ENCODE measurements around the gene SAFB2.

SAFB2 gene

DNA sequence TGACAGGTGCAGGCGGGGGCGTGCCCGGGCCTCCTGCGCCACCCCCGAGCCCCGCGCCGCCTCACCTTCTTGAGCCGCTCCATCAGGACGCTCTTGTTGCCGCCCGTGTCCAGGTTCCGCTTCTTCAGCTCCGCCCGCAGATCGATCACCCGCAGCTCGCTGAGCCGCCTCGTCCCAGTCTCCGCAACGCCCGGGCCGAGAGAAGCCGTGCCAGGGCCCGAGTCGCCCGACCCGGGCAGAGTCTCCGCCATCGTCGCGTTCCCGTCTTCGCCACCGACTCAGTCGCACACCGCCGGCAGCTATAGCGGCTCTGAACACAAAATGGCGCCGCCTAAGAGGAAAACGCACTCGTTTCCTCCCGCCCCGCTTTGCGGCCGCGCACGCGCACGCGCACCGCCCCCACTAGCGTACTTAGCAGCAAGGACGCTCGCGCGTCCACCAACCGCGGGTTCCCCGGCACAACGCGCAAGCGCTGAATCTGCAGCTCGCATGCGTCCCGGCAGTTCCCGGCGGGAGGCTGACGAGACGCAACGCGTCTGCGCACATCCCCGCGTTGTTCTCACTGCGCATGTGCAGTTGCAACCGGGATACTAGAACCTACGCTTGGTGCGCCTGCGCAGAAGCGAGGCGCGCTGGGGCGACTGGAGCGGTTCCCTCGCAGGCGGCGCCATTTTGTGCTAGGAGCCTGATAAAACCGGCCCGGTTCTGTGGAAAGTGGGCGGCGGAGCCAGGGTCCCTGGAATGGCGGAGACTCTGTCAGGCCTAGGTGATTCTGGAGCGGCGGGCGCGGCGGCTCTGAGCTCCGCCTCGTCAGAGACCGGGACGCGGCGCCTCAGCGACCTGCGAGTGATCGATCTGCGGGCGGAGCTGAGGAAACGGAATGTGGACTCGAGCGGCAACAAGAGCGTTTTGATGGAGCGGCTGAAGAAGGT is at the start of gene SAFB2, which contains the start of gene SAFB:
Gene SAFB2, minus strand, starts transcription at position 312 of the 932 bp plus-strand sequence. Its CDS starts 61 bp downstream, at position 251.
Gene SAFB, plus strand, starts transcription at position 619 of the 932 bp plus-strand sequence. Its CDS starts 123 bp downstream, at position 742.
- DNase-seq: peak; percentile 89

DNA sequence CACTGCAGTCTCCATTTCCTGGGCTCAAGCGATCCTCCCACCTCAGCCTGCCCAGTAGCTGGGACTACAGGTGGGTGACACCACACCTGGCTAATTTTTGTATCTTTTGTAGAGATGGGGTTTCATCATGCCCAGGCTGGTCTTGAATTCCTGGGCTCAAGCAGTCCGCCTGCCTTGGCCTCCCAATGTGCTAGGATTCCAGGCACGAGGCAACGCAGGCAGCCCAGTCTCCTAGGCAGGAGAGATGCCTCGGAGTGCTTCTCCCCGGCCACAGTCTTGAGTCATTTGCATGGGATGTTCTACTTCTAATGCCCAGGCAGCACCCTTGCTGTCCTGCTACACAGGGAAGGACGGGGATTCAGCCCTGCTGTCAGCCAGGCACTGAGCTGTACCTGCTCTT is 49.0 kb upstream of the SAFB2 start:
- DNase-seq: no peak

DNA sequence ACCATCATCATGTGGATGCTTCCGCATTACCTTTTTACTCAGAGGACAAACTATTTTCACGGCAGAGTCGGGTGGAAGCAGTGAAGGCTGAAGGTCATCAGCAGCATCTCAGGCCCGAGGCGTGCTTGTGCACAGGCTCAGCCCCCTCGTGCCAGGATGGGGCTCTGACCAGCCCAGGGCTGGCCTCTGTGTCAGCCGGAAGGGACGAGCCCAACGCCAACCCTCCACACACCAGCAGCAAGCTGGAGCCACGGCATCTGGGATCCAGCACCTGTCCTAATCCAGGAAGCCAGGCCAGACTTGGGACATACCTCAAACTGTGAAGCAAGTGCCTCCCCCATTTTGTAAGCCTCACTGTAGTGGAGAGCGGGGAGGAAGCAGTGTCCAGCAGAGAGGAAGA is 46.6 kb upstream of the SAFB2 start:
- DNase-seq: no peak

DNA sequence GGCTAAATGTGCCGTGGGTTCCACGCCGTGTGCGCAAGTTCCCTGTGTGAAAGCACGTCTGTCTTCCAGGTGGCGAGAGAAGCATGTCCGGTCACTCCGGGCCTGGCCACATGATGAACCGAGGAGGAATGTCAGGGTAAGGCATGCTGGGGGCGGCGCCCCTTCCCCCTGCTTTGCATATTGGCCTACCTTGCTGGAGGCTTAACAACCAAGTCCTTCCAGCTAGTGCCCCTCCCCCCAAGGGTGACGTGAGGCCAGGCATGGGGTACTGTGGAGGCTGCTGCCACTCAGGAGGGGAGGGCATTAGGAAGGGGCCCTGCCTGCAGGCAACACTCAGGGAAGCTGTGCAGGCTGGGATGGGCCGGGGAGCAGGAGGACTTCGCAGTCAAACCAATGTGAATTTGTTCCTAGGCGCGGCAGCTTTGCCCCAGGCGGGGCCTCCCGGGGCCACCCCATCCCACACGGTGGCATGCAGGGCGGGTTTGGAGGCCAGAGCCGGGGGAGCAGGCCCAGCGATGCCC is 45.2 kb upstream of the SAFB2 start:
- DNase-seq: no peak

DNA sequence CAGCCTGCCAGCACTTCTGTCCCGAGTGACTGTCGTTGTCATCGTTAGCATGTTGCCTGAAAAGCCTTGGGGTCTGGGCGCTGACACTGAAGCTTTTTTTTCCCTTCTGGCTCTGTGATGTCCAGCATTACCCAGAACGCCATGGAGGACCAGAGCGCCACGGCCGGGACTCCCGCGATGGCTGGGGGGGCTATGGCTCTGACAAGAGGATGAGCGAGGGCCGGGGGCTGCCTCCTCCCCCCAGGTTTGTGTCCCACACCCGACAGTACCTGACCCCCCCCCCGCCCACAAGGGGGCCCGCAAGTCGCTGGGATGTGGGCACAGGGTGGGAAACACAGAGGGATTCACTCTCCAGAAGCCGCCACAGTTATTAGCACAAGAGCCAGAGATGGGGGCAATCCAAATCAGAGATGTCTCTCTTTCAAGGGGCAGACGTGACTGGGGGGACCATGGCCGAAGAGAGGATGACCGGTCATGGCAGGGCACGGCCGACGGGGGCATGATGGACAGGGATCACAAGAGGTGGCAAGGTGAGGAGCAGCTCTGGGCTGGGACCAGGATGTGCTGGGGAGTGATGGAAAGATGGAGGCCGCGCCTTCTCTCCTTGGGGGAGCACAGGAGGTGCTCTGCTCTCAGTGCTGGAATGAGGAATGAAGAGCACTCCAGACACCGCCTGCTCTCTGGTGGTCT is 44.5 kb upstream of the SAFB2 start:
- DNase-seq: no peak

DNA sequence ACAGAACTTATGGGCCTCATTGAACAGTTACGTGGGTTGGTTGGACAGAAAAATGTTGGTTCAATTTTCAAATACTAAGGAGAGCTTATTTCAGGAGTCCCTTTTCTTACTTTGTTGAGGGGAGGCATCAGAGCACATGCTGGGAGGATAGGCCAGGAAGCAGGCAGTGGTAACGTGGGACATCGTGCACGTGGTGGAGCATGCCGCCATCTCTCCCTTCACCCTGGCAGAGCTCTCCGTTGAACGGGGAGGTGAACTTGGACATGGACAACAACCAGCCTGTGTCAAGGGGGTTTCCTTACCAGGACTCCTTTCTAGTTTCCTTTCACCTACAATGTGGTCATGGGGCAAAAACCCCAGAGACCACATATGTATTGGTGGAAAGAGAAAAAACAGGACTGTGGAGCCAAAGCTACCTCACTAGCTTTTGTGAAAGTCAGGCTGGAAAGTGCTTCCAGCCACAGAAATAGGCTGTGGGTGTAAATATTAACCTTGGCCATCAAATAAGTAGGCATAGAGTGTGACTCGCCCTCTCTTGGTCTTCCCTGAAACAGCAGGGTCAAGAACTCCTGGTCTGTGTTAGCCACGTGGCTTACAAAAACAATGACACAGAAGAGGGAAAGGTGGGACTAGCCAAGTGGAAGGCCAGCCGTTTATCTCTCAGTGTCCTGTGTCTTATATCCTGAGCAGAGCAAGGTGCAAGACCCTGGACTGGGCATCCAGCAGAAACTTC is 43.4 kb upstream of the SAFB2 start:
- no peak for DNase-seq

DNA sequence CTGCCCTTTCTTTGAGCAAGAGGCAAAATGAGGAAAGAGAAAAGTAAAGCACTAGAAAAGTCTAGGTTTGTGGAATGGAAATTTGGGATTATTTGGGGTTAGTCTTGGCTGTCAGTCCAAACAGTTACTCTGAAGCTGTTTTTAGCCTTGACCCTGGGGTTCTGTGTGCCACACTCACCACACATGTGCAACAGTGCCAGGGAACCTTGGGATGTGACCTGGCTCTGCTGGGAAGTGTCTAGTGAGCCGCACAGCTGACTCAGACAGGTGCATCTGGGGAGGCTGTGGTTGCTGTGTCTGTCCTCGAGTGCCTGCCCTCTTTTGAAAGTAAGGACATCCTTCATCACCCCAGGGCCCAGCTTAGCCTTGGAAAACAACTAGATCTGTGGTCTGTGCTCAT is 41.9 kb upstream of the SAFB2 start:
- DNase-seq: no peak

DNA sequence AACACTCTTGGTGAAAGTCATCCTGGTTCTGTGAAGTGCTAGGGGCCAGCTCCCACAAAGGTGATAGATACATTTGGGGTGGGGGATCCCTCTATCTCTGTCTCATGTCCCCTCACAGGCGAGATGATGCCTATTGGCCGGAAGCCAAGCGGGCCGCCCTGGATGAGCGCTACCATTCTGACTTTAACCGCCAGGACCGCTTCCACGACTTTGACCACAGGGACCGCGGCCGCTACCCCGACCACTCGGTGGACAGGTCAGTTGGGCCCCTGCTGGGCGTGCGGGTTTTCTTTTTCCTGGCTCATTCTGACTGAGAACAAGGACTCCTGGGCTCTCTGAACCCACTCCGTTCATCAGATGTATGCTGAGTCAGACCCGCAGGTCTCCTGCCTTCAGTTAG is 41.3 kb upstream of the SAFB2 start:
- DNase-seq: no peak

DNA sequence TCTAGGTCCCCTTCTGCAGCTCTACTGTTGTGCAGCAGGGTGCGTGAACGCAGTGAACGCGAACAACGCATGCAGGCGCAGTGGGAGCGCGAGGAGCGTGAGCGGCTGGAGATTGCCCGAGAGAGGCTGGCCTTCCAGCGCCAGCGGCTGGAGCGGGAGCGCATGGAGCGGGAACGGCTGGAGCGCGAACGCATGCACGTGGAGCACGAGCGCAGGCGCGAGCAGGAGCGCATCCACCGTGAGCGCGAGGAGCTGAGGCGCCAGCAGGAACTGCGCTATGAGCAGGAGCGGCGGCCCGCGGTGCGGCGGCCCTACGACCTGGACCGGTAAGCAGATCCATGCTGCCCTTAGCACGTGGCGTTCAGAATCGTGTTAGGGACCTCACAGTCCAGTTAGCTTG is 38.9 kb upstream of the SAFB2 start:
- no peak for DNase-seq

DNA sequence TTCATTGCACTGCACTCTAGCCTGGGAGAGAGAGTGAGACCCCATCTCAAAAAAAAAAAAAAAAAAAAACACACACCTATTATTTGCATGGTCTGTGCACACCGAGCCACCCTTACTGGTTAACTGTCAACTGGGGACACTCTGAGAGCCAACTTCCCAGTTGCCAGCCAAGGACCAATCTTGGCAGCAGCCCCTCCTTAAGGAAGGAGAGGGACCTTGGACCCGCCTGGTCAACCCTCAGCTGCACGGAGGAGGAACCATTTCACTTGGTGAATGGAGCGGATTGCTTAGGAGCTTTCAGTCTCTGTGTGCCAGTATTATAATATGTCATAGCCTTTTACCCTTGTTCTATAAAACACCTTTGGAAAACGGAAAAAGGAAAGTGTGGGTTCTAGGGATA is 32.8 kb upstream of the SAFB2 start:
- no peak for DNase-seq

DNA sequence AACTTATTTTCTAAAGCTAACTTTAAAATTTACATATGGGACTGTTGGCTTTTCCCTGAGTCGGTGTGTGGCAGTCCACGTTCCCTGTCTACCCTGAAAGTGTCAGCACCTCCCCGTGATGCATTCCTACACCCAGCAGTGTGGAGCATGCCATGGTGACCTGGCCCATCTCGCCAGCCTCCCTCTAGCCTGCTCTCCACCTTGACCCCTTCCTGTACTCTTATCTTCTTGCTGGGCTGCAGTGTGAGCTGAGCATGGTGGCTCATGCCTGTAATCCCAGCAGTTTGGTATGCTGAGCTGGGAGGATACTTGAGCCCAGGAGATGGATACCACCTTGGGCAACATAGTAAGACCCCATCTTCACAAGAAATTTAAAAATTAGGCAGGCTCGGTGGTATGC is 32.4 kb upstream of the SAFB2 start:
- DNase-seq: no peak

DNA sequence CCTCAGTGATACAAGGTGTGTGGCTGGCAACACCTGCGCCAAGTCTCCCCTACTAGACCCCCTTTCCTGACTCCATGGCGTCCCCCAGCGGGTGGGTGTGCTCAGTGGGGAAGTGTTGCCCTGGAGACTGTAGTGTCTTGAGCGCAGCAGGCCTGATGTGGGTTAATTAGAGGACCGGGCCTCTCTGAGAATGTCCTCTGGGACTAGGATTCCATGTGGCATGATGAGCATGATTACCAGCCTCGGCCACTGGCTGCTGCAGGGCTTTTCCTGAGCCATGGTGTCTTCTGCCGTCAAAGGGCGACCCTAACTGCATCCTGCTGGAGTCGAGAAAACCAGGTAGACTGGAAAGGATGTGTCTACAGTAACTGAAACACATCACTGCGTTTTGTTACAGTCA is 29.7 kb upstream of the SAFB2 start:
- no peak for DNase-seq

DNA sequence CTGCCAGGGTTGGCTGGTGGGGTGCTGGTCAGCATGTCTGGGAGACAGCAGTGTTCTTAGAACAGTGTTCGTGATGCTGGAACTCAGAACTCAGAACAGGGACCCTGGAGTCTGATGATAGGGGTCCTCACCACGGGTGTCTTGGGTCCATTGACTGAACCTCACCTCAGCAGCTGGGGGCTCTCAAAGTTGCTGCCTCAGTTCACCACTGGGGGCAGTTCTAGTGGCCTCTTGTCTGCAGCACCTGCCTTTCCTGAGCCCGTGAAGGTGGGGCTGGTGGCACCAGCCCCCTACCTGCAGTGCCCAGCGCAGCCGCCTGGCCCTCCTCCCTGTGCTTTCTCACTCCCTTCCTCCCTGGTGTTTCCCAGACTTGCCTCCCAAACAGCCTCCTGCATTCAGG is 28.8 kb upstream of the SAFB2 start:
- no peak for DNase-seq

DNA sequence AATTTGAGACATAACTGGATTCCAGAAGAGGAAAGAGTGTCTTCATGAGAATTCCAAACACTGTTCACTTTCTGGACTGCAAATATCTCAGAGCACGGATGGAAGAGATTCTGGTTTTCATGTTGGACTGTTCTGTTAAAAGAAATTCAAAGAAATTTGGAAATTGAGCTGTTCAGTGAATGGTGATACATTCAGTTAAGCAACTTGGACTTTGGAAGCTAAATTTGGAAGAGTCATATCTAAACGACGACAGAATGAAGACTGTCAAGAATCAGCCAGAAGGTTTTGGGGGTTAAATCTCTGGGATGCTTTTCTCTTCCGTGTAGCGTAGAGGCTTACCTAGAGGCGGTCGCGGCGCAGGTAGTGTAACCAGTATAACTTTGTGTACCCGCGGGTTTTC is 25.9 kb upstream of the SAFB2 start:
- DNase-seq: no peak

DNA sequence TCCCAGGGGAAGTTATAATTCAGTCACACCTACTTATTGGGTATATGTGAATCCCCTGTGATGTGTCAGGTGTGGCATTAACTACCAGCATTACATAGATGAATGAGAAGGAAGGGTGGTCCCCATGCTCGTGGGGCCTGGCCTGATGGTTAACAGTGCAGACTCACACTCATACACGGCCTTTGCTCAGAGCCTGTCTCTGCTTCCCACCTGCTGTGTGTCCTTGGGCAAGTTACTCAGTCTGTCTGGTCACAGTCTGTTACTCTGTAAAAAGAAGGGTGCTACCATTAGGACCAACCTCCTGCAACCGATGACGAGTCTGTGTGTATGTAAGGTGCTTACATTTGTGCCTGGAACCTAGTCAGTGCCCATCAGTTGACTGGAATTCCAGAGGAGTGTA is 24.1 kb upstream of the SAFB2 start:
- no peak for DNase-seq

DNA sequence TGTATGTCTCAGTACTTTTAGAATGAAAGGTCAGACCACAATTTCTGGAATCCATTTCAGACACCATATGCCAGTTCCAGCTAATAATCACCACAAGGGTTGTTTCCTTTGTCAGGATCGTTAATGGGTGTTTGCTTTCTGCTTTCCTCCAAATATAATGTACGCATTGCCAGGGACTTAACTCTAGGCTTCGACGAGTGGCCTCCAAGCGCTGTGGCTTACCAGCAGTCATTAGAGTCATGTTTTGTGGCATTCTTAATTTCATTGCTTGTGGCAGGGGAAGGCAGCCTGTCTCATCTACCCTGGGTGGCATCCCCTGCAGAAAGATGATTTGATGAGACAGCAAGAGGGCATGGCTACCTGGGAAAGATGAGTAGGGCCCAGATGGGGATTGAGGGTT is 22.8 kb upstream of the SAFB2 start:
- no peak for DNase-seq

DNA sequence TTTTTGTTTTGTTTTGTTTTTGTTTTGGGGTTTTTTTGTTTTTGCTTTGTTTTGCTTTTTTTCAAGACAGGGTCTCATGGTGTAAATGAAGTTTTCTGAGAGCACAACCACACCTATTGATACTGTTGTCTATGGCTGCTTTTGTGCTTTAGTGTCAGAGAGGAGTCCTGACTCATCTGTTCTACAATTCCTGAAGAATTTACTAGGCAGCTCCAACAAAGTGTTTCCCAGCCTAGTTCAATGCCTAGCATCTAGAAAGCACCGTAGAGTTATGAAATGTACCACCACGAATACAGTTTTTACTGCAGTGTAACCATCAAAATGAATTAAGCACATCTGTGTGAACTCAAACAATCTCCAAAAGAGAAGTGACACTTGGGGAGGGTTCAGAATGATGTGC is 21.5 kb upstream of the SAFB2 start:
- no peak for DNase-seq

DNA sequence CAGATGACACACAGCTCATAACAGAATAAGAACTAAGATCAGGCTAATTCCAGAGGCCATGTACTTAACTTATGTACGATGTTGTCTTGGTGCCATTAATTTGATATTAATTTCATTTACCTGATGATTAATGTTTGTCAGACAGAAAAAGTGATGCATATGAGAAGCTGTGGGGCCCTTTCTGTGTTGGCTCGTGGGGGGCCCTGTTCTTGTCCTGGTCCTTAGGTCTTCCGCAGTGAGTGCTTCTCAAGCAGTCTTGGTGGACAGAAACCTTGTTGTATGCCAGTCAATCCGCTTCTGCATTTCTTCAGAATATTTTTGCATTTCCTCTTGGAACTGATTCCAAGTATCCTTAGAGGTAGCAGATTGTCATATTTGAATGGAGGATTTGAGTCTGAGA is 20.5 kb upstream of the SAFB2 start:
- no peak for DNase-seq

DNA sequence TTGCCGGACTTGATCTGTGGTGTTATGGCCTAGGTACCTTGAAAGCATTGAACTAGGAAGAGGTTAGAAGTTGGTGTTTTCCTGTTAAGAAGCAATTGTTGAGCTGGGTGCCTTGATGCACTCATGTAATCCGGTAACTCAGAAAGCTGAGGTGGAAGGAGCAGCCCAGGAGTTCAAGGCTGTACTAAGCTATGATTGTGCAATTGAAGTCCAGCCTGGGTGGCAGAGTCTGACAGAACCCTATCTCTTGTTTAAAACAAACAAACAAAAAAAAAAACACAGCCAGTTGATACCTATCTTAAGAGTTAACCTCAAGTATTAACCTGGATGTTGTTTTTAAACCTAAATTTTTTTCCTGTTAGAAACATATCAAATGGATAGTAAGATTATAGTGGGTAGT is 19.6 kb upstream of the SAFB2 start:
- no peak for DNase-seq

DNA sequence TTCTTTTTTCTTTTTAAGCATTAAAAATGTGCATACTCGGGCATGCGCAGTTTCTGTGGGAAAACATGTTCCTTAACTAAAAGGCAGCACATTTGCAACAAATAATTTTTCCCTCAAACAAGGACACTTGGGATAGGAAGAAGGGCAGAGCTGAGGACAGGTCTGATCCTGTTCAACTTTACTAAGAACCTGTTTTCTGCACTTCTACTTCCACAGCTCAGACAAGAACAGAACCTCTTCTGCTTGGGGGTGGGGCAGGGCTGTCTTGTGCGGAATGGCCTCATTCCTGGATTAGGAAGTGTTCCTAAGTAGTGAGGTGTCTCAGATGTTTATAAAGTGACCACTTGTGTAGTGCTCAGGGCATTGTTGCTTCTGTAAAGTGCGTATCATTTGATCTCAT is 18.6 kb upstream of the SAFB2 start:
- no peak for DNase-seq

DNA sequence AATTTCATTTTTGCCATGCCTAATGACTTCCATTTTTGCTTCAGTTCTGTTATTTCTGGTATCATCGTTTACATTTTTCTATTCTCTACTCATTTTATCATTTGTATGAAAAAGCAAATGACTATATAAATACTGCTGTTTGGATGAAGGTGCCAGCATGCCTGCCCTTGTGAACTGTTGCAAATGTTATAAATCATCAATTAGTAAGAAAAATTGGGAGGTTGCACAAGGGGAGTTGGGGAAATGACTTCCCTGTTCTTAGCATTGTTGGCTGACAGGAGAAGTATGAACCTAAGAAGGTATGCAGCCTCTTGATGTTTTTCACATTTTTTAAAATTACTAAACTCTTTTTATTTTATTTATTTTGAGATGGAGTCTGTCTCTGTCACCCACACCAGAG is 15.4 kb upstream of the SAFB2 start:
- no peak for DNase-seq

DNA sequence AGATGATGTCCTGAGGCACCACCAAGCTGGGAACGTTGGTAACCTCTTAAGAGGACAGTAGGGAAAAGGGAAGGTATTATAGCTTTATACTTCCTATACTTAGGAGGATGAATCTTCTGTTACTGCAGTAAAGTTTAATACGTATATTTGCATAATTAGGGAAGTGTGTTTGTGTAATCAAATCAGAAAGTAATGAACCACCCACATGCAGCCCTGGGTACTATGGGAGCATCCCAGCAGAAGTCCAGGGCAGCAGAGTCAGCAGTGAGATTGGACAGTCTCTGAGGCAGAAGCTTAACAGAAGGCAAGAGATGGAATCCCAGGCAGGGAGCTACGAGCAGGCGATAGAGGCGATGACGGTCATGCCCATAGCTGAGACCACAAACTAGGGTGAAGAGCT is 12.9 kb upstream of the SAFB2 start:
- DNase-seq: no peak

DNA sequence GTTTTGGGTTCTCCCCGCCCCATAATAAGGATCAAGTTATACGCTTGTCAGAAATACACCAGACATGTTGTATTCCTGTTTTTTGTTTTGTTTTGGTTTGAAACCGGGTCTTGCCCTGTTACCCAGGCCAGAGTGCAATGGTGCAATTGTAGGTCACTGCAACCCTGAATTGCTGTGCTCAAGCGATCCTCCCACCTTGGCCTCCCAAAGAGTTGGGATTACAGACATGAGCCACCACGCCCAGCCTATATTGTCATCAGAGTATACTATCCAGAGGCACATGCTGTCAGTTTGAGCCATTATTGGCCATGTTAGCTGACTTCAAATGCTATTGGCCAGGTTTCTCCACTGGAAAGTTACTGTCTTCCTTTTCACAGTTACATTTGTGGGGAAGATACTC is 10.1 kb upstream of the SAFB2 start:
- no peak for DNase-seq

DNA sequence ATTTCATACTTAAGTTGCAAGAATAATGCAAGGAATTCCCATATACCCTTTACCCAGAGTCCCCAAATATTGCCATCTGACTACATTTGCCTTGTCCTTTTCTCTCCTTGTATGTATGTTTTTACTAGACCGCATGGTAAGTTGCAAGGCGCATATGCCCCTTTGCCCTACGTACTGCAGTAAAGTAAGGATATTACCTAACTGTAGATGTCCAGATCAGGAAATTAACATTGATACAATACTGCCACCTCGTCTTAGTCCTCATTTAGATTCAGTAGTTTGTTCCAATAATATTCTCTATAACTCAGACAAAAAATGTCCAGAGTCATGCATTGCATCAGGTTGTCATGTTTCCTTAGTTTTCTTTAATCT is 9.7 kb upstream of the SAFB2 start:
- DNase-seq: no peak

Measured in NCI-H748 treated with DMSO at 0.1 percent for 48 hours (cell line).